SK-N-MC (cell line): ENCODE measurements around the gene TMEM161A.

ENCODE experiments used
- EZH2 ChIP-seq: fragments of 200-600 bp; sonication (generic); IDR thresholded peaks from one replicate; pipeline ENCODE4 v1.6.1; 2017; ENCODE audit warnings: antibody characterized with exemption
- POLR2AphosphoS5 ChIP-seq: IDR thresholded peaks from 2 replicates; pipeline ENCODE4 v1.6.1; 2012; ENCODE audit warnings: mild to moderate bottlenecking, low read depth, low read length, borderline replicate concordance

- TF ChIP-seq EZH2, result no peak
- TF ChIP-seq POLR2AphosphoS5, result no peak
Observed at GRCh38 chr19:19165396-19165795, 27.1 kb upstream of the TMEM161A start.
